HG02885 (cell line): Measurements from ENCODE around the gene VNN1.

Experiments used
- ATAC-seq: cut with Tn5 transposase; IDR thresholded peaks from one replicate; pipeline ENCODE4 v1.9.1; 2021; ENCODE audit warnings: mild to moderate bottlenecking; ENCODE audit not compliant: unreplicated experiment, poor library complexity

The VNN1 gene, protein sequence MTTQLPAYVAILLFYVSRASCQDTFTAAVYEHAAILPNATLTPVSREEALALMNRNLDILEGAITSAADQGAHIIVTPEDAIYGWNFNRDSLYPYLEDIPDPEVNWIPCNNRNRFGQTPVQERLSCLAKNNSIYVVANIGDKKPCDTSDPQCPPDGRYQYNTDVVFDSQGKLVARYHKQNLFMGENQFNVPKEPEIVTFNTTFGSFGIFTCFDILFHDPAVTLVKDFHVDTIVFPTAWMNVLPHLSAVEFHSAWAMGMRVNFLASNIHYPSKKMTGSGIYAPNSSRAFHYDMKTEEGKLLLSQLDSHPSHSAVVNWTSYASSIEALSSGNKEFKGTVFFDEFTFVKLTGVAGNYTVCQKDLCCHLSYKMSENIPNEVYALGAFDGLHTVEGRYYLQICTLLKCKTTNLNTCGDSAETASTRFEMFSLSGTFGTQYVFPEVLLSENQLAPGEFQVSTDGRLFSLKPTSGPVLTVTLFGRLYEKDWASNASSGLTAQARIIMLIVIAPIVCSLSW

DNA sequence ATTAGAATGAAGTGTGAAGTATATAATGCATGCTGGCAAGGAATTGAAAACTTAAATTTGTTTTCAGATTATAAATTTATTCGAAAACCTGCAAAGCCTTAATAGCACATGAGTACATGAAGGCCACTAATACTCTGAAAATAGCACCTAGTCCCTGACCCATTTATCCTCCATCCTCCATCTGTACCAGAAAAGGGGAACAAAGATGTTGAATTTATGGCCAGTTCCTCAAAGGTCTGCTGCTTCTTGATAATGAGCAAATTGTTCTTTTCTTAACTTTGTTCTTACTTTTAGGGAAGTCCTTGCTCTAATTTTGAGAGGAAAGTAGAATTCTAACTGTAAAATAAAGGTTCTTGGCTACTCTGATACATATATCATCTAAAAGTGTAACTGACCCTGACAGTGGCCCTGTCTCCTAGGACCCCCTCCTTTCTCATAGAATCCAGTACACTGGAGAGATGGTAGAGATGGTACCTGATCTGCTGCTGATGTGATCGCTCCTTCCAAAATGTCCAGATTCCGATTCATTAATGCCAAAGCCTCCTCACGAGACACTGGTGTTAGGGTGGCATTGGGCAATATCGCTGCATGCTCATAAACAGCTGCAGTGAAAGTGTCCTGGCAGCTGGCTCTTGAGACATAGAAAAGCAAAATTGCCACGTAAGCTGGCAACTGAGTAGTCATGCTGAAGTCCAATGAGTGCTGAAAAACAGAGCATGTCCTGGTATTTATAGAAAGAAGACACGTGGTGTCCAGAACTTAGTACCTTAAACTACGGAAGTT is at the start of gene VNN1:
Gene VNN1 (minus strand): TSS at position 704 of the 783 bp plus-strand sequence. CDS start 20 bp downstream, at position 684.
- ATAC-seq = peak; percentile 51

DNA sequence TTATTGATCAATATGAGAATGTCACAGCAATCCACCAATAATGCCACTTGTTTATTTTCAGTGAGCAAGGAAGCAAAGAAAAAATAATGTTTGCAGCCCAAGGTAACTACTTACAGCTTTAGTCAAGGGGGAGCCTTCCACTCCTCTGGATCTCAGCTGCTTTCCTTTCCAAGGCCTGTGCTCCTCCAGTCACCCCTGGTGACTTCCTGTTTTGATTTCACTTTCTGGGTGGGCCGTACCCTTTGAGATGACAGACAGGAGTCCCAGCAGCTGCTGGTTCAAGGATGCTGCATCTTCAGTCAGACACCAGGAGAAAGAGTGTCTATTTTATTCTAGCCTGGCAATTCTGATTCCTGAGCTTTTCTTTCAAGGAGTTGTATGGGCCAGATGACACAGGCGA is 49.4 kb upstream of the VNN1 start:
- peak; percentile 92 for ATAC-seq

DNA sequence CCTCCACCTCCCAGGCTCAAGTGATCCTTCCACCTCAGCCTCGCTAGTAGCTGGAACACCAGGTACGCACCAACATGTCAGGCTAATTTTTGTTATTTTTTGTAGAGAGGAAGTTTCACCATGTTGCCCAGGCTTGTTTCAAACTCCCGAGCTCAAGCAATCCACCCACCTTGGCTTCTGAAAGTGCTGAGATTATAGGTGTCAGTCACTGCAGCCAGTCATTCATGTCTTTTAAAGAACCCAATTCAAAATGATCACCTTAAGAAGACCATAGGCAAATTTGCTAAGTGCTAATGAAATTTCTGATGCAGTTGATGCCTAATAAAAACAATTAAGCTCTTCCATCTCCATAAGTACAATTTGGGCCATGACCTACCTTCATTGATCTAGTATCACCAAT is 46.4 kb upstream of the VNN1 start:
- peak; percentile 27 for ATAC-seq

DNA sequence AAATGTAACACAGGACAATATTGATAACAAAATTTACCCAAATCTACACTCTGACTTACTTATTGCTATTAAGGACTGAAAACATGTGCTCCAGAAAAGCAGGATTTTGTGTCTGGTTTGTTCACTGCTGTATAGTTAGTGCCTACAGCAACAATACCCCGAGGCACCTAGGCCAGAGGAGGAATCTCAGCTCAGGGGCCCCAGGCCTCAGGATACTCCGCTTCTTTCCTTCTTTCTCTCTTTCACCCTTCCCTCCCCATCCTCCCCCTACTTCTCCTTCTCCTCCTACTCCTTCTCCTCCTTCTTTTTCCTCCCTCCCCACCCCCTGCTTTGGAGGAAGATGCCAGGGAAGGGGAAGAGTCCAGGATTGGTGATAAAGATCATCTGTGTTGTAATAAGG is 44.8 kb upstream of the VNN1 start:
- ATAC-seq = no peak

DNA sequence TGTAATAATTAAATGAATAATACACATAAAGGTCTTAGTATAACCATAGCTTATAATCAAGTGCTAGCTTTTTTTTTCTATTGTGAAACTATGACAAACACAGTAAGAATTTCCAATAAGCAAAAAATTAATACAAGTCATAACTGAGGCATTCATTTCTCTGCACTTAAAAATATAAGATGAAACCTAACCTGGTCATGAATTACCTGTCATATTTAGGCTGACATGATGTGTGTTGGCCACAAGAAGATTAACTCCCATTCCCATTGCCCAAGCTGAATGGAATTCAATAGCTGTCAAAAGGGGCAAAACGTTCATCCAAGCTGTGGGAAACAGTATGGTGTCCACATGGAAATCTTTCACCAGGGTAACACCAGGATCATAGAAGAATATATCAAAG is 38.4 kb upstream of the VNN1 start:
- no peak for ATAC-seq

DNA sequence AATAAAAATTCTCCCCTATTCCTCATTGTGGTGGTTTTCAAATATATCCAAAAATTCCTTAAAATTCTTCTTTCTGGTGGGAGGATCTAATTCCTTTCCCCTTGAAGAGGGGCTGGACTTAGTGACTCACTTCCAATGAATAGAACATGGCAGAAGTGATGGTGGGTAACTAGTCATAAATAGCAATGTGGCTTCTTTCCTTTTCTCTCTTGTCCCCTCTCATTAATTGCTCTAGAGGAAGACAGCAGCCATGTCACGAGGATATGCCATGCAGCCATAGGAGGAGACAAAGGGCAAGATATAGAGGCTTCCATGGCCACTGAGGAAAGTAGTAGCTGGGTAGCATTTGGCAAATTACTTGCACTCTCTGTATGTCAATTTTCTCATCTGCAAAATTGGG is 38.0 kb upstream of the VNN1 start:
- no peak for ATAC-seq

DNA sequence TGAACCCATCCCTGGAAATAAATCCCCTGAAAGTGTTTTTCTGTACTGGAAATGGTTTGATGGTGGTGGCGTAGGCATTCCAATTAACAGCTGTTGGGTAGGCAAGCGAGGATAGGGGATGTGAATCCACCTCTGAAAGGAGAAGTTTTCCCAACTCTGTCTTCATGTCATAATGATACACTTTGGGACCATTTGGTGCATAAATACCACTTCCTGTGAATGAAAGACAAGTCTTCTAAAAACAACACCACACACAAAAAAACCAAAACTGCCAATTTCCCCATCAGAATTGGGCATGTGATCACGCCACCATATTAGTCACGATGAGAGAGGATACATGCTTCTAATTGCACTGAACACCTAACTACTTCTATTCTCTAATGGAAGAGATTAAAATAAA is 37.5 kb upstream of the VNN1 start:
- peak; percentile 30 for ATAC-seq

DNA sequence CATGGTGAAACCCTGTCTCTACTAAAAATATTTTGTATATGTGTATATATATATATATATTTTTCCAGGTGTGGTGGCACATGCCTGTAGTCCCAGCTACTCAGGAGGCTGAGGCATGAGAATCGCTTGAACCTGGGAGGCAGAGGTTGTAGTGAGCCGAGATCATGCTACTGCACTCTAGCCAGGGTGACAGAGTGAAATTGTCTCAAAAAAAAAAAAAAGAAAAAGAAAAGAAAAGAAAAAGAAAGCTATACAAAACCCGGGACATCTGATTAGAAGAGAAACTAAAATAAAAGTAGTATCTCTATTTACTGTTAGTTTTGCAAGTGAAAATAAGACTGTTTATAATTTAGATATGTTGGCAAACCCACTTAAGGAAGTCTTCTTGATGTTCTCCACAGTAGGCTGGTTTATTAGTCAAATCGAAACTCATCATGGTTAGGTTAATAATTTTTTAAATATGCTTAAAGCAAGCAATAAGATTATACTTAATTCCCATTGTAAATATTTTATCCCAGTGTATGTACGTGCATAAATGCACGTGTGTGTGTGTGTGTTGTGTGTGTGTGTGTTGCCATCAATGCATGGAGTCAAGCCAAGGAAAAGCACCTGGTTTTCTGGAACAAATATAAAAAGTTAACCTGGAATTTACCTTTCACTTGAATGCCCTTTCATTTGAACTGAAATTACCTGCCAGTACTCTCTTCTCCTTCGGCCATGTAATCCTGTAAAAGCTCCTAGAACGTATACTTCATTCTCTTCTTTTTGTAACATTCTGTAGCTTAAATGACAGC is 36.8 kb upstream of the VNN1 start:
- ATAC-seq = peak; percentile 85

DNA sequence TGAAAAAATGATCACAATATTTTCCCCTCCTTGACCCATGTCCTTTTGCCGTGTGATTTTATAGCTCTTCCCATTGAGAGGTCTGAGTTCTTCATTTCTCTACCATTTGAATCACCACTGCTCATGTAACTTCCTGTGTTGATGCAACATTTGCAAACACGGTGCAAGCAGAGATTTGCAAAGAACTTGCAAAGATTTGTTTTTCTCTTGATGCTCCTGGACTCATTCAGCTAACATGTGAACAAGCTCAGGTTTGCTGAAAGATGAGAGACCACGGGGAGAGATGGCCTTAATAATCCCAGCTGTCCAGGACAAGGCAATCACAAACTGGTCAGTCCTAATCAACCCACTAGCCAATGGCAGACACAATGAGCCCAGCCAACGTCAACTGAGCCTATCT is 35.3 kb upstream of the VNN1 start:
- no peak for ATAC-seq

DNA sequence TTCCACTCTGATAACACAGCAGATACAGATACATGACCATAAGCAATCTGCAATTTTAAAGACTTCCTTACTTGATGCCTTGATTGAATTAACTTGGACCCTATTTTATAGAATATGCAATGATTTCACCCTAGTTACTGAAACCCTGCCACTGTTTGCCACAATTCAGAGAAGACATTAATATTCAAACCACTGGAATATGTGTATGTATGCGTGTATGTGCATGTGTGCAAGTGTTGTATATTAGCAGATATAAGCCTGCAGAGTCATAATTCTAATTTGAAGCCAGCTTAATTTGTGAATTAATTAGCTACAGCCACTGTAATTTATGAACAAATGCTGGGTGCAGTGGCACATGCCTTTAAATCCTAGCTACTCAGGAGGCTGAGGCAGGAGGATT is 34.6 kb upstream of the VNN1 start:
- no peak for ATAC-seq

DNA sequence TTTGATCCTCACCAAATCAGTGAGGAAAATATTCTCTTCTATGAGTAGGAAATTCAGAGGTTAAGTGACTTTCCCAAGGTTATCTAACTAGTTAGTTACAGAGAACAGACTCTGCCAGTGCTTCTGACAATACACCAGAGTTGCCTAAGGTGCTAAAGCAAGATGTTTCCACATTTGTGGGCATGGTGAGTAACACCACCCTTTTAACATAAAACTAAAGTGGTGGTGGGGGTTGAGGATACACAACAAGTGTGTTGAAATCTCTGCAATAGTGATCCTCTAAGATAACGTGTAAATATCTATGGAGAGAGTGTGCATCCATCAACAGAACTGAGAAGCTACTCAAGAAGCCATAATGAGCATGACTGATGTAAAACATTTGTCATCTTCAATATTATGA is 32.2 kb upstream of the VNN1 start:
- no peak for ATAC-seq

DNA sequence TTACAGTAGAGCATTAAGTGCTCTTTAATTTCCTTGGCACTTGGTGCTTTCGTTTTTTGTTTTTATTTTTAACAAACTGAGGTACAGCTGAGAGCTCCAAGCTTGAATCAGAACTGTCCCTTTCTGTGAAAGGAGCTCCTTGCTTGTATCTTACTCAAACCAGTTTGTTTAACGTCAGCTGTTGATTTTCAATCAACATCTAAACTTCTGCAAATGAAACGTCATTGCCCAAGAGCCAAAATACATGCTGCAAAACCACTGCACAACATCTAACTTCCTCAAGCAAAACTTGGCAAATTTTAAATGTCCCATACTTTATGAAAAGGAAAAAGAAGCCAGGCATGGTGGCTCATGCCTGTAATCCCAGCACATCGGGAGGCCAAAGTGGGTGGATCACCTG is 28.6 kb upstream of the VNN1 start:
- ATAC-seq = no peak

DNA sequence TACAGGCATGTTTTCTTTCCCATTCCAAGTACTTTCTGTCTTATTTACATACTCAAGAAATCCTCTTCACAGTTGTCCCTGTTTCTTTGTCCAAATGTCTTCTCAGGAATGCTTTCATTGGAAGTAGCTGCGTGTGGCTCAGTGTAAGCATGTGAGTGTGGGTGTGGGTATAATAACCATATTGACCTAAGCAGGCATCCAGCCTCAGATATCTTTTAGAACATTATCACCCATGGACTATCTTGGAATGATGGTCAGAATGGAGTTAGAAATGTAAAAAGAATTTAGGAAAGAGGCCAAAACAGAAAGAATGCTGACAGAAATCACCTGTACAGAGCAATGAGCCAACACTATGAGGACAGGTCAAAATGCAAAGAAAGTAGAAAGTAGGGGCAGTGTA is 27.4 kb upstream of the VNN1 start:
- ATAC-seq = no peak

DNA sequence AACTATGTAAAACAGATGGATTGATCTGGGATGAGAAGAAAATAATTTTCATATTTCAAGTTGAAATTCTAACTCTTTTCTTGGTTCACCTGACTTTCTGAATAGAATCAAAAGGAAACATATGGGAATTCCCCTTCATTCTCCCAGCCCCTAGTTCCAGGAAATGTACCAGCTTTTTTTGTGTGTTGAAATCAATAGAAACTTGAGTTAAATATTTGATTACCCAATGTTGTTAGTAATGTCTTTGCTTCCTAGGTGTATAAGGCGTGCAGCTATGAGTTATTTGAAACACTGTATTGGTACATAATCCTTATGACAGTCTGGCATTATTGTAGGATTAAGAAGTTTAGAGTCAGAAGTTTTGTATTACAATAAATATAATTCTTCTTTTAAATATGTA is 22.4 kb upstream of the VNN1 start:
- no peak for ATAC-seq

DNA sequence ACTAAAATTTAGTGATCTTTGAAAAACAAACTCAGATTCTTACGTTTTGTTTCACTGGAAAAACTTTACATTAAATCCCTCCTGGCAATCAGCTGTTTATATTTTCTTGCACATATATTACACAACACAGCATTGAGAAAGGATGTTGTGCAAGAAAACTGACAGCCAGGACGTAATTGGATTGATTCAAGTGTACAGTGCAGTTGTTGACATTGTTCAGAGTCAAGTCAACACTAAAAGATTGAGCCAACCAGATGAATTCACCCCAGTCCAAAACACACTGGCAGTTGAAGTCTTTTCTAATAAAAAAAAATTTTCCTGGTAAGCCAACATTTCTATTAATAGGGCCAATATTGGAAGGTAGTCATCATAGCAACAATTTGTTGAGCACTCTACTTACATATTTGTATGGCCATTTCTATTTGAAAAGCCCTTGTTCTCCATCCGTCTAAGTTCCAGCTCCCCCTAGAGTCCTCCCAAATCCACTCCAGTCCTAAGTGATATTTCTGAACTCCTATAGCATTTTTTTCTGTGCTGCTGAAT is 20.9 kb upstream of the VNN1 start:
- no peak for ATAC-seq

DNA sequence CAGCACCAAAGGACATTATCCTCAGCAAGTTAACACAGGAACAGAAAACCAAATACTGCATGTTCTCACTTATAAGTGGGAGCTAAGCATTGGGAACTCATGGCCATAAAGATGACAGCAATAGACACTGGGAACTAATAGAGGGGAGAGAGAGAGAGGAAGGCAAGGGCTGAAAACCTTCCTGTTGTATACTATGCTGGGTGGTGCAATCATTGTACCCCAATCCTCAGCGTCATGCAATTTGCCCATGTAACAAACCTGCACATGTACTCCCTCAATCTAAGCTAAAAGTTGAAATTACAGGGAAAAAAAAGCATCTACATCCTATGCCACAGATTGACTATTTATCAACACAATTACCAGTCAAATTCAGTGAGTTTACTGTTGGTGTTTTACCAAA is 20.0 kb upstream of the VNN1 start:
- ATAC-seq = no peak

DNA sequence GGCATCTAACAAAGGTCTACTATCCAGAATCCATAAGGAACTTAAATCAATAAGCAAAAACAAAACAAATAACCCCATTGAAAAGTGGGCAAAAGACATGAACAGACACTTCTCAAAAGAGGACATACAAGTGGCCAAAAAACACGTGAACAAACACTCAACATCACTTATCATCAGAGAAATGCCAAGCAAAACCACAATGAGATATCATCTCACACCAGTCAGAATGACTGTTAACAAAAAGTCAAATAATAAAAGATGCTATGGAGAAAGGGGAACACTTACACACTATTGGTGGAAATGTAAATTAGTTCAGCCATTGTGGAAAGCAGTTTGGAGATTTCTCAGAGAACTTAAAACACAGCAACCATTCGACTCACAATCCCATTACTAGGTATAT is 19.4 kb upstream of the VNN1 start:
- no peak for ATAC-seq

DNA sequence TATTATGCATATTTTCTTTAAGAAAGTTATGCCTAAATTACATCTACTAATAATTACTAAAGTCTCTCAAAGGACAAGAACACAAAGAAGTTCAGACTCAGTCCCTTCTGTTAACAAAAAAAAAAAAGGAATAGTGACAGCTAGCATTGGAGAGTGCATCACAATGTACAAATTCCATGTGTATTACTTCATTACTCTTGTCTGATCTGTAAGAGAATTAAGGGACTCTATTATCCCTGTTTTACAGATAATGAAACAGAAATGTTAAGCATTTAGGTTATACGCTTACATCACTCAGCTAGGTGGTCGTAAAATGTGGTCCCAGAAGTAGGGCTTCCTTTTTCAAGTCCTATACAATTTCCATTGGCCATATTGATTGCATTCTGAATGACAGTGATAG is 17.2 kb upstream of the VNN1 start:
- ATAC-seq = no peak

DNA sequence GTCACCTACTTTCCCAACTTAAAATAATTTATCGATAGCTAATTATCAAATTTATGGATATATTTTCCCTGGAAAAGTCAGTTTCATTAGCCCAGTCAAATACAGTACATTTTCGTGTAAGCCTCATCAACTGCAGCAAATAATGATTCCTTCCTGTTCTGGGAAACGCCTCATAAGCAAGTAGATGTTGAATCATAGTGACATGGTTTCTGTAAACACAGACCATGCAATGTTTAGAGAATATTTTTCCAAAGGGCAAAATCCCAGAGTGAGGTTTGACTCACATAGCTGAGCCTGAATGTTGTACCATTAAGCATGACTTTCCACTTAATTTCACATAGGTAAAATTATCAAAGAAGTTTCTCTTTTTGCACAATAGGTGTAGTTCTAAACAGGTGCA is 16.7 kb upstream of the VNN1 start:
- no peak for ATAC-seq

DNA sequence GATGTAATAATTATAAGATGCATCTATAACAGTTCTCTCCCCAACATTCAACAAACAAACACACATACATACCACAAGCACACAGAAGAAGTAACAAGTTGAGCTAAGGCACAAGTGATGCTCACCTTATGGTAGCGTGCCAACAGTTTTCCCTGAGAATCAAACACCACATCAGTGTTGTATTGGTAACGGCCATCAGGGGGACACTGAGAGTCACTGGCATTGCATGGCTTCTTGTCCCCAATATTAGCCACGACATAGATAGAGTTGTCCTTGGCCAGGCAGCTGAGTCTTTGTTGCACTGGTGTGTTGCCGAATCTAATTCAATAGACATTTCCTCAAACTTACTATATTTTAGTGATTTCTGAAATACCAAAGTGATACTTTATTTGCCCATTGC is 14.8 kb upstream of the VNN1 start:
- no peak for ATAC-seq

DNA sequence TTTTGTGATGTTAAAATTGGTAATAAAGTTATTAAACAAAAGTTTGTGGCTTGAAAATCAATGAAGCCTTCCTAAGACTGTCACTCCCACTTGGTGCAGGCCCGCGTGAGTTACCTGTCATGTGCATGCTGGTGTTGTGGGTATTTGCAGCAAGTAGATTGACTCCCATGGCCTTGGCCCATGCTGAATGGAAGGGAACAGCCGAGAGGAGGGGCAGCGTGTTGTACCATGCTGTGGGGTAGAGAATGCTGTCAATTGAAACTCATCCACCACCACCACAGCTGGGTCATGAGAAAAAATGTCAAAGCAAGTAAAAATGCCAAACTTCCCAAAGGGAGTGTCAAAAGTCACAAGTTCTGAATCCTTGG is 12.7 kb upstream of the VNN1 start:
- no peak for ATAC-seq
